T-cell (primary cell): ENCODE measurements around the gene APCDD1L. TPM values are rescaled to one million over a fixed set of nuclear protein-coding genes. Genes with fewer than 3 reads are reported as not detected.

Experiments used
- ATAC-seq, 4 experiments: fragments of 200-7000 bp in 3 of 4; fragments of 150-1000 bp in 1 of 4; cut with Tn5 transposase; replicated peaks in 1 of 4; 1 replicate in 3 of 4; 2 replicates in 1 of 4; pipeline ENCODE4 v1.10.0; 2021; ENCODE audit warnings: moderate library complexity in 3 of 4, mild to moderate bottlenecking in 2 of 4, moderate number of reproducible peaks in 1 of 4
- CTCF ChIA-PET, 2 donors: fragments of 300-600 bp; sonication (Branson Sonifier 250); formaldehyde crosslinking; loops; one replicate each; lab custom pipeline; 2022; ENCODE audit warnings: antibody characterized with exemption in 2 of 2; lab: Charles Lee
- POLR2A ChIA-PET, 2 donors: fragments of 300-600 bp; sonication (Branson Sonifier 250); formaldehyde crosslinking; loops; one replicate each; lab custom pipeline; 2022; ENCODE audit warnings: antibody characterized with exemption in 2 of 2; lab: Charles Lee
- DNase-seq, 35 experiments: peaks; one replicate each; pipeline versions ENCODE4 v3.0.0 to v3.0.0-alpha.2; 2013 to 2023
- H3K27ac ChIP-seq: one replicate; pipeline ENCODE4 v1.5.1; 2013; ENCODE audit warnings: low read length
- H3K27me3 ChIP-seq, 2 experiments: replicated peaks in 1 of 2; 1 replicate in 1 of 2; 2 replicates in 1 of 2; pipeline versions ENCODE4 v1.6.1 to v1.7.0; 2013; ENCODE audit warnings: low read length in 1 of 2, mixed read lengths in 1 of 2; ENCODE audit not compliant: control insufficient read depth in 2 of 2, insufficient read depth in 2 of 2; ENCODE audit errors: extremely low read depth in 1 of 2
- H3K36me3 ChIP-seq, 2 donors: 1 replicate in 1 of 2; 2 replicates in 1 of 2; pipeline versions ENCODE4 v1.6.1 to v1.7.0; 2013; ENCODE audit warnings: low read length in 1 of 2; ENCODE audit not compliant: control insufficient read depth in 2 of 2, insufficient read depth in 1 of 2; ENCODE audit errors: extremely low read depth in 1 of 2
- H3K4me1 ChIP-seq, 2 experiments: 1 replicate in 1 of 2; 2 replicates in 1 of 2; pipeline versions ENCODE4 v1.6.1 to v1.7.0; 2013; ENCODE audit warnings: low read length in 2 of 2, mixed read lengths in 1 of 2; ENCODE audit not compliant: insufficient read depth in 2 of 2, control insufficient read depth in 1 of 2; ENCODE audit errors: extremely low read depth in 1 of 2
- H3K4me3 ChIP-seq, 2 donors: 1 replicate in 1 of 2; 2 replicates in 1 of 2; pipeline versions ENCODE4 v1.5.1 to v1.7.0; 2013; ENCODE audit warnings: mild to moderate bottlenecking in 2 of 2, low read length in 1 of 2, moderate library complexity in 1 of 2; ENCODE audit not compliant: control insufficient read depth in 1 of 2; ENCODE audit errors: extremely low read depth in 1 of 2
- H3K9me3 ChIP-seq: 2 replicates; pipeline ENCODE4 v1.7.0; 2013
- H3K27ac Mint-ChIP-seq, 2 donors: one replicate each; pipeline ENCODE4 v1.8.0; 2020 to 2021; ENCODE audit warnings: mild to moderate bottlenecking in 2 of 2, mixed read lengths in 2 of 2
- H3K27me3 Mint-ChIP-seq, 2 donors: one replicate each; pipeline ENCODE4 v1.8.0; 2021 to 2022; ENCODE audit warnings: mixed read lengths in 2 of 2
- H3K36me3 Mint-ChIP-seq: one replicate; pipeline ENCODE4 v1.8.0; 2021; ENCODE audit warnings: mixed read lengths
- H3K4me1 Mint-ChIP-seq, 3 donors: one replicate each; pipeline ENCODE4 v1.8.0; 2020 to 2022; ENCODE audit warnings: mixed read lengths in 3 of 3, mild to moderate bottlenecking in 1 of 3
- H3K4me3 Mint-ChIP-seq, 3 donors: one replicate each; pipeline ENCODE4 v1.8.0; 2020 to 2022; ENCODE audit warnings: mild to moderate bottlenecking in 3 of 3, mixed read lengths in 3 of 3, moderate library complexity in 3 of 3
- H3K9me3 Mint-ChIP-seq, 3 donors: one replicate each; pipeline ENCODE4 v1.8.0; 2020 to 2022; ENCODE audit warnings: mixed read lengths in 3 of 3
- WGBS: methylation state at CpG from one replicate; pipeline ENCODE4 v1.1.5; 2013; ENCODE audit warnings: missing lambda C conversion rate; ENCODE audit not compliant: insufficient coverage; 5-methylcytosine and 5-hydroxymethylcytosine counted together
- total RNA-seq, 35 experiments: library from RNA in 6 of 35; stranded (reverse) in 6 of 35; fragments of 120-200 nt in 1 of 35; gene quantifications; one replicate each; pipeline versions ENCODE4 v1.2.1 to v1.2.4 and lab custom pipeline; 2013 to 2026

The APCDD1L gene
- total RNA-seq, 5 donors from 2014 or later (not counting 1 experiment from before 2014, with no cell fraction given): not detected

- ATAC-seq (no peak), DNase-seq (no peak)
- CTCF ChIA-PET: no interaction called here
- Histone ChIP-seq H3K27me3 (no peaks in the 10 kb centered on the region), H3K4me3 (no peak overlapping the region), H3K4me1 (no peaks in the 10 kb centered on the region), H3K9me3 (no peaks in the 10 kb centered on the region), H3K27ac (no peak overlapping the region), H3K36me3 (no peaks in the 10 kb centered on the region)
- 87% methylated on average over 13 of the region's 16 CpGs for WGBS
- Mint-ChIP-seq H3K4me3 (no peak overlapping the region), H3K9me3 (peaks cover 2 to 12% (median 7%) of the 10 kb centered on the region in 3 donors), H3K36me3 (peaks cover 30% of the 10 kb centered on the region), H3K27me3 (no peaks in the 10 kb centered on the region), H3K27ac (no peak overlapping the region), H3K4me1 (peaks cover 0 to 4% (median 0%) of the 10 kb centered on the region in 3 donors)
- POLR2A ChIA-PET: no interaction called here
Observed at GRCh38 chr20:58458342-58459057, 56.7 kb downstream of the APCDD1L start.

- Histone ChIP-seq H3K36me3 (no peaks in the 10 kb centered on the region), H3K9me3 (no peaks in the 10 kb centered on the region), H3K27ac (no peak overlapping the region), H3K27me3 (no peaks in the 10 kb centered on the region), H3K4me3 (no peak overlapping the region), H3K4me1 (no peaks in the 10 kb centered on the region)
- ATAC-seq (no peak), DNase-seq (no peak)
- H3K4me3 Mint-ChIP-seq: no peak overlapping the region
- H3K27ac Mint-ChIP-seq: no peak overlapping the region
- H3K4me1 Mint-ChIP-seq: peaks cover 0 to 7% (median 0%) of the 10 kb centered on the region in 3 donors
- H3K9me3 Mint-ChIP-seq: peaks cover 2 to 12% (median 7%) of the 10 kb centered on the region in 3 donors
- no peaks in the 10 kb centered on the region for H3K27me3 Mint-ChIP-seq
- ChIA-PET CTCF (no interaction called here), POLR2A (no interaction called here)
- WGBS: 92% methylated on average over 12 of the region's 14 CpGs
- peaks cover 36% of the 10 kb centered on the region for H3K36me3 Mint-ChIP-seq
Observed at GRCh38 chr20:58457083-58457695, 58.0 kb downstream of the APCDD1L start.

GRCh38 chr20:58454460-58454859, 60.7 kb downstream of the APCDD1L start:
- no peak overlapping the region for H3K27ac Mint-ChIP-seq
- peaks cover 0 to 5% (median 0%) of the 10 kb centered on the region in 3 donors for H3K4me1 Mint-ChIP-seq
- Histone ChIP-seq H3K27ac (no peak overlapping the region), H3K27me3 (no peaks in the 10 kb centered on the region), H3K4me3 (no peak overlapping the region), H3K36me3 (no peaks in the 10 kb centered on the region), H3K9me3 (no peaks in the 10 kb centered on the region), H3K4me1 (no peaks in the 10 kb centered on the region)
- H3K27me3 Mint-ChIP-seq: no peaks in the 10 kb centered on the region
- ChIA-PET POLR2A (no interaction called here), CTCF (no interaction called here)
- no peak overlapping the region for H3K4me3 Mint-ChIP-seq
- DNase-seq: no peak
- ATAC-seq: no peak
- peaks cover 48% of the 10 kb centered on the region for H3K36me3 Mint-ChIP-seq
- peaks cover 2 to 12% (median 7%) of the 10 kb centered on the region in 3 donors for H3K9me3 Mint-ChIP-seq

GRCh38 chr20:58453391-58453790, 61.8 kb downstream of the APCDD1L start:
- Mint-ChIP-seq H3K9me3 (peaks cover 2 to 12% (median 7%) of the 10 kb centered on the region in 3 donors), H3K36me3 (peaks cover 52% of the 10 kb centered on the region), H3K27me3 (no peaks in the 10 kb centered on the region), H3K4me3 (no peak overlapping the region), H3K27ac (no peak overlapping the region), H3K4me1 (peaks cover 0 to 3% (median 0%) of the 10 kb centered on the region in 3 donors)
- ChIA-PET CTCF (no interaction called here), POLR2A (interaction anchor here in 1 of 2 donors (0.6 kb wide), 1 partner anchor 24 kb away, joined by 3 read pairs; no protein-coding TSS in a partner anchor)
- no CpG with 5 or more reads among the region's 5 CpGs for WGBS
- H3K4me3 ChIP-seq: no peak overlapping the region
- H3K4me1 ChIP-seq: no peaks in the 10 kb centered on the region
- H3K27ac ChIP-seq: no peak overlapping the region
- H3K36me3 ChIP-seq: peaks cover 2 to 3% of the 10 kb centered on the region in 2 donors
- H3K9me3 ChIP-seq: no peaks in the 10 kb centered on the region
- H3K27me3 ChIP-seq: no peaks in the 10 kb centered on the region
- no peak for ATAC-seq
- DNase-seq: no peak

GRCh38 chr20:58452667-58453255, 62.4 kb downstream of the APCDD1L start:
- Histone ChIP-seq H3K27me3 (no peaks in the 10 kb centered on the region), H3K36me3 (peaks cover 2 to 3% of the 10 kb centered on the region in 2 donors), H3K27ac (no peak overlapping the region), H3K9me3 (no peaks in the 10 kb centered on the region), H3K4me3 (no peak overlapping the region), H3K4me1 (no peaks in the 10 kb centered on the region)
- POLR2A ChIA-PET: no interaction called here
- Mint-ChIP-seq H3K36me3 (peaks cover 52% of the 10 kb centered on the region), H3K9me3 (peaks cover 2 to 12% (median 7%) of the 10 kb centered on the region in 3 donors), H3K4me1 (peaks cover 0 to 3% (median 0%) of the 10 kb centered on the region in 3 donors), H3K27me3 (no peaks in the 10 kb centered on the region), H3K27ac (no peak overlapping the region), H3K4me3 (no peak overlapping the region)
- CTCF ChIA-PET: no interaction called here
- ATAC-seq (no peak), DNase-seq (no peak)
- WGBS: 100% methylated on average over 2 of the region's 4 CpGs

- Histone ChIP-seq H3K4me3 (no peak overlapping the region), H3K36me3 (peaks cover 9 to 11% of the 10 kb centered on the region in 2 donors), H3K27me3 (no peaks in the 10 kb centered on the region), H3K27ac (no peak overlapping the region), H3K4me1 (no peaks in the 10 kb centered on the region), H3K9me3 (no peaks in the 10 kb centered on the region)
- Mint-ChIP-seq H3K4me1 (peaks cover 0 to 3% (median 0%) of the 10 kb centered on the region in 3 donors), H3K9me3 (peaks cover 2 to 12% (median 7%) of the 10 kb centered on the region in 3 donors), H3K27ac (no peak overlapping the region), H3K36me3 (peaks cover 48% of the 10 kb centered on the region), H3K27me3 (no peaks in the 10 kb centered on the region), H3K4me3 (no peak overlapping the region)
- ChIA-PET CTCF (no interaction called here), POLR2A (no interaction called here)
- no peak for ATAC-seq
- 83% methylated on average over 3 of the region's 10 CpGs for WGBS
- no peak for DNase-seq
Observed at GRCh38 chr20:58450254-58450653, 64.9 kb downstream of the APCDD1L start.
